GM12874 (cell line): ENCODE measurements around the gene WFIKKN1.

Source experiments
- TF ChIP-seq, protein P1 (sequence below): IDR thresholded peaks from 2 replicates; pipeline ENCODE4 v1.5.1; 2011; ENCODE audit warnings: low read depth, mild to moderate bottlenecking, control low read depth, low read length, moderate library complexity; ENCODE audit not compliant: insufficient read depth

WFIKKN1 gene

DNA sequence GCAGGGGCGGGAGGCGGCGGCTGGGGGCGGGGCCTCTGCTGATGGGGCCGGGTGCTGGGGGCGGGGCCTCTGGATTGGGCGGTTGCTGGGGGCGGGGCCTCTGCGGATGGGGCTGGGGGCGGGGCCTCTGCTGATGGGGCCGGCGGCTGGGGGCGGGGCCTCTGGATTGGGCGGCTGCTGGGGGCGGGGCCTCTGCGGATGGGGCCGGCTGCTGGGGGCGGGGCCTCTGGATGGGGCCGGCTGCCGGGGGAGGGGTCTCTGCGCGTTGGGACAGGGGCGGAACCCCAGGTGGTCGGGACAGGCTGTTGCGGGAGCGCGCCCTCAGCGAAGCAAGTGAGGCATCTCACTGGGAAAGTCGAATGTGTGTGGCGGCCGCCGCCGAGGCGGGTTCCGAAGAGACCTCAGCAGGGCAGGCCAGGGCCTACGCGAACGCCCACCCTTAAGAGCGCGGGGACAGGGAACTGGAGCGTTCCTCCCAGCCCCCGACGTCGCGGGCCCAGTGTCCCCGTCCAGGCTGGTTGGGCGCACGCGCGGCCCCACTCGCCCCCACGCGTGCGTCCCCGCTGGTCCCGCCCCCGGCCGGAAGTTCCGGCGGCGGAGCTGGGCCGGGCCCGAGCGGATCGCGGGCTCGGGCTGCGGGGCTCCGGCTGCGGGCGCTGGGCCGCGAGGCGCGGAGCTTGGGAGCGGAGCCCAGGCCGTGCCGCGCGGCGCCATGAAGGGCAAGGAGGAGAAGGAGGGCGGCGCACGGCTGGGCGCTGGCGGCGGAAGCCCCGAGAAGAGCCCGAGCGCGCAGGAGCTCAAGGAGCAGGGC, 49.2 kb downstream of the WFIKKN1 start, which contains the start of gene STUB1:
STUB1 (plus strand) TSS at position 597 of the 811 bp plus-strand sequence; CDS start at position 713, 116 bp downstream.
- TF ChIP-seq, protein P1, sequence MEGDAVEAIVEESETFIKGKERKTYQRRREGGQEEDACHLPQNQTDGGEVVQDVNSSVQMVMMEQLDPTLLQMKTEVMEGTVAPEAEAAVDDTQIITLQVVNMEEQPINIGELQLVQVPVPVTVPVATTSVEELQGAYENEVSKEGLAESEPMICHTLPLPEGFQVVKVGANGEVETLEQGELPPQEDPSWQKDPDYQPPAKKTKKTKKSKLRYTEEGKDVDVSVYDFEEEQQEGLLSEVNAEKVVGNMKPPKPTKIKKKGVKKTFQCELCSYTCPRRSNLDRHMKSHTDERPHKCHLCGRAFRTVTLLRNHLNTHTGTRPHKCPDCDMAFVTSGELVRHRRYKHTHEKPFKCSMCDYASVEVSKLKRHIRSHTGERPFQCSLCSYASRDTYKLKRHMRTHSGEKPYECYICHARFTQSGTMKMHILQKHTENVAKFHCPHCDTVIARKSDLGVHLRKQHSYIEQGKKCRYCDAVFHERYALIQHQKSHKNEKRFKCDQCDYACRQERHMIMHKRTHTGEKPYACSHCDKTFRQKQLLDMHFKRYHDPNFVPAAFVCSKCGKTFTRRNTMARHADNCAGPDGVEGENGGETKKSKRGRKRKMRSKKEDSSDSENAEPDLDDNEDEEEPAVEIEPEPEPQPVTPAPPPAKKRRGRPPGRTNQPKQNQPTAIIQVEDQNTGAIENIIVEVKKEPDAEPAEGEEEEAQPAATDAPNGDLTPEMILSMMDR = no peak

DNA sequence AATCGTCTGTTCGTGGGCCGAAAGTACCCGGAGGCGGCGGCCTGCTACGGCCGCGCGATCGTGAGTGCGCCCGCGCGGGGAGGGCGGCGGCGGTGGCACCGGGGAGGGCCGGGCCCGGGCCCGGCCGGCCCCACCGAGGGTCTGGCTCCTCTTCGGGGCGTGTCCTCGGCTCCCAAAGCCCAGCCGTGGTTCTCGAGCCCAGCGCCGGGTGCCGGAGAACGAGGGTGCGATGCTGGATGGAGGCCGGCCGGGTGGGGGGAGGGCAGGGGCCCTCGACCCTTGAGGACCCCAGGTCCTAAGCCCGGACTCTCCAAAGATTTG, 49.8 kb downstream of the WFIKKN1 start:
- TF ChIP-seq, protein P1 = no peak

- TF ChIP-seq, protein P1 = no peak
Measured at GRCh38 chr16:680967-681745, 50.4 kb downstream of the WFIKKN1 start.

DNA sequence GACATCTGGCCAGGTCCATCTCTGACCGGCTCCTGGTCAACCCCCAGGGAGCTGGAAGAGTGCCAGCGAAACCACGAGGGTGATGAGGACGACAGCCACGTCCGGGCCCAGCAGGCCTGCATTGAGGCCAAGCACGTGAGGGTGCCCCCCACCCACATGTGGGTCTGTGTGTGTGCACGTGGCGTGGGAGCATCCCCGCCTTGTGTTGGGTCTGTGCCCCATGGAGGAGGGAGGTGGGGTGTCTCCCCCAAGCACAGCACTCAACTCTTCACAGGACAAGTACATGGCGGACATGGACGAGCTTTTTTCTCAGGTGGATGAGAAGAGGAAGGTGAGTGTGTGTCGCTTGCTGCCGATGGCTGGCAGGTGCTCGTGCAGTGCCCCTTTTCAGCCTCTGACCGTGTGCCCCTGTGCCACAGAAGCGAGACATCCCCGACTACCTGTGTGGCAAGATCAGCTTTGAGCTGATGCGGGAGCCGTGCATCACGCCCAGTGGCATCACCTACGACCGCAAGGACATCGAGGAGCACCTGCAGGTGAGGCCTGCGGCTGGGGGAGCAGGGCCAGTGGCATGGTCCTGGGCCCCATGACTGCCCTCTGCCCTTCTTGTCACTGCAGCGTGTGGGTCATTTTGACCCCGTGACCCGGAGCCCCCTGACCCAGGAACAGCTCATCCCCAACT, 51.1 kb downstream of the WFIKKN1 start:
- TF ChIP-seq, protein P1 = no peak

- TF ChIP-seq, protein P1 = no peak
Measured at GRCh38 chr16:682493-683395, 52.0 kb downstream of the WFIKKN1 start.

DNA sequence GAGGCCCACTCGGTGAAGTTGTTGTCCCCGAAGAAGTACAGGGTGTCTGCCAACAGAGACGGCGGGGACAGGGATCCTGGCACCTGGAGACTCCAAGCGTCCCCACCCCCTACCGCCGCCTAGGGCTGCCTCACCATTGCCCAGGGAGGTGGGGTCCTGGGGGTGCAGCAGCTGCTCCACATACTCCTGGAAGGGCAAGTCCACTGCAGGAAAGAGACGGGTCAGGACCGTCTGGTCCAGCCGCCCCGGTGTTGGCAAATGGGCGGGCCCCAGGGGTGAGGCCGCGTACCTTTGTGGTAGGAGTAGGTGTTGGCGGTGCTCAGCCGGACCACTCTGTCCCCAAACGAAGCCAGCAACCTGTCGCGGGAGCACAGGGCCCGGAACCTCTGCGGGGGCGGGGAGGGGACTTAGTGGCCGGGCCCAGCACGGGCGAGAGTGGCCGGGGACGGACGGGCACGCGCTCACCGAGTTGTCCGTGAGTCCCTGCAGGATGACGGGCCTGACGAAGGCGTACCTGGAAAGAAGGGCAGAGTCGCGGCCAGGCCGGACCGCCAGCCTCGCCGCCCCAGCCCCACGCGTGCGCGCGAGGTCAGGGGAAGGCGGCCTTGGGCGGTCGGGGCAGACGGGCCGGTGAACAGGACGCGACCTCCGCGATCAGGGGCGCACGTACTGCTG, 52.7 kb downstream of the WFIKKN1 start:
- TF ChIP-seq, protein P1 = no peak
